PC-3 (cell line): ENCODE measurements around the gene TESMIN.

Experiments used
- EZH2phosphoT487 ChIP-seq: fragments of 300-600 bp; sonication (generic); IDR thresholded peaks from 2 replicates; pipeline ENCODE4 v1.6.1; 2018; ENCODE audit warnings: mild to moderate bottlenecking, antibody characterized with exemption, low read length, borderline replicate concordance
- TF ChIP-seq, protein P1 (sequence below): fragments of 300-600 bp; sonication (generic); conservative IDR thresholded peaks from 2 replicates; pipeline ENCODE4 v1.5.1; 2017; ENCODE audit warnings: antibody characterized with exemption, low read depth, mild to moderate bottlenecking, low read length

- no peak for TF ChIP-seq EZH2phosphoT487
- TF ChIP-seq, protein P1, sequence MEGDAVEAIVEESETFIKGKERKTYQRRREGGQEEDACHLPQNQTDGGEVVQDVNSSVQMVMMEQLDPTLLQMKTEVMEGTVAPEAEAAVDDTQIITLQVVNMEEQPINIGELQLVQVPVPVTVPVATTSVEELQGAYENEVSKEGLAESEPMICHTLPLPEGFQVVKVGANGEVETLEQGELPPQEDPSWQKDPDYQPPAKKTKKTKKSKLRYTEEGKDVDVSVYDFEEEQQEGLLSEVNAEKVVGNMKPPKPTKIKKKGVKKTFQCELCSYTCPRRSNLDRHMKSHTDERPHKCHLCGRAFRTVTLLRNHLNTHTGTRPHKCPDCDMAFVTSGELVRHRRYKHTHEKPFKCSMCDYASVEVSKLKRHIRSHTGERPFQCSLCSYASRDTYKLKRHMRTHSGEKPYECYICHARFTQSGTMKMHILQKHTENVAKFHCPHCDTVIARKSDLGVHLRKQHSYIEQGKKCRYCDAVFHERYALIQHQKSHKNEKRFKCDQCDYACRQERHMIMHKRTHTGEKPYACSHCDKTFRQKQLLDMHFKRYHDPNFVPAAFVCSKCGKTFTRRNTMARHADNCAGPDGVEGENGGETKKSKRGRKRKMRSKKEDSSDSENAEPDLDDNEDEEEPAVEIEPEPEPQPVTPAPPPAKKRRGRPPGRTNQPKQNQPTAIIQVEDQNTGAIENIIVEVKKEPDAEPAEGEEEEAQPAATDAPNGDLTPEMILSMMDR, result no peak
These were observed 25.3 kb upstream of the TESMIN start for GRCh38 chr11:68776442-68777235.
